Mesenteric fat pad (tissue), 1 donor: ENCODE results near the gene KCNQ2. TPM values are rescaled to one million over a fixed set of nuclear protein-coding genes. Genes with fewer than 3 reads are reported as not detected.

Experiments
- DNase-seq: peaks from one replicate; pipeline ENCODE4 v3.0.0-alpha.2; 2020; ENCODE audit warnings: low spot score
- total RNA-seq: library from RNA; stranded (reverse); fragmentation: NEBNext Ultra II Directional; extraction: Animal tissue kit (Norgen Biotek cat#: 25700); gene quantifications from one replicate; pipeline ENCODE4 v1.2.1, GENCODE V29; 2021
- donor health status: DM: yes; HTN: yes; CAD: no.

The KCNQ2 gene
- total RNA-seq, 1 donor from 2014 or later = not detected

DNA sequence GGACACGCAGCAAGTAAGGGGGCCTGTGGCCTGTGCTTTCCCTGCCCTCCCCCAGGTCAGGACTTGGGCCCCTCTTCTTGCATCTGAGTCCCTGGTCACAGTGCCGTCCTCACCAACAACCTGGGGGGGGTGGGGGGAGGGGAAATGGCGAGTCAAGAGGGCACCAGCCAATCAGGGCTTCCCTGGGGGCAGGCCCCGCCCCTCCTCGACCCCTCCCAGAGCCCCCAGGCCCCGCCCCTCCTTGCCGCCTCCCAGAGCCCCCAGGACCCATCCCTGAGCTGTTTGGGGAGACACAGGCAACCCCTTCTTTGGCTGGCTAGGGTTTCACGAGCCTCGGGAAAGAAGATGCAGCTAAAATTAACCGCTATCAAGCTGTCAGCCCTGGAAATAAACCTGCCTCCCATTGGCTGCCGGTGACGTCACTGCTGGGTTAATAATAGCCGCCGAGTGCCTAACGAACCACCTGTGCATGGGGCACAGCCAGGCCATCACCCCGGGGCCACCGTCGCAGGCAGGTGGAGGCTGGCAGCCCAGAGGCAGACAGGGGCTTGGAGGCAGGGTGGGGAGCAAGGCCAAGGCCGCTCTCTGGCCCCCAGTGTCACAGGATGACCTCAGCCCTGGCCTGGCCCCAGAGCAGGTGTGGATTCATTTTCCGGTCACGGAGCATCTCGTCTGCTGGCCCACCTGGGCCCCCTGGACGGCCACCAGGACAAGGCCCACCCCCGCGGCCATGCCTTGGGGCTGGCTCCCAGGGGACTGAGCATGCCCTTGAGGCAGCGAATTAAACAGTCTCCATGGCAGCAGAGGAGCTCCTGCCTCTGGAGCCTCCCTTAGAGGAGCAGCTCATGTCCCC, 29.6 kb upstream of the KCNQ2 start:
- DNase-seq = no peak

DNA sequence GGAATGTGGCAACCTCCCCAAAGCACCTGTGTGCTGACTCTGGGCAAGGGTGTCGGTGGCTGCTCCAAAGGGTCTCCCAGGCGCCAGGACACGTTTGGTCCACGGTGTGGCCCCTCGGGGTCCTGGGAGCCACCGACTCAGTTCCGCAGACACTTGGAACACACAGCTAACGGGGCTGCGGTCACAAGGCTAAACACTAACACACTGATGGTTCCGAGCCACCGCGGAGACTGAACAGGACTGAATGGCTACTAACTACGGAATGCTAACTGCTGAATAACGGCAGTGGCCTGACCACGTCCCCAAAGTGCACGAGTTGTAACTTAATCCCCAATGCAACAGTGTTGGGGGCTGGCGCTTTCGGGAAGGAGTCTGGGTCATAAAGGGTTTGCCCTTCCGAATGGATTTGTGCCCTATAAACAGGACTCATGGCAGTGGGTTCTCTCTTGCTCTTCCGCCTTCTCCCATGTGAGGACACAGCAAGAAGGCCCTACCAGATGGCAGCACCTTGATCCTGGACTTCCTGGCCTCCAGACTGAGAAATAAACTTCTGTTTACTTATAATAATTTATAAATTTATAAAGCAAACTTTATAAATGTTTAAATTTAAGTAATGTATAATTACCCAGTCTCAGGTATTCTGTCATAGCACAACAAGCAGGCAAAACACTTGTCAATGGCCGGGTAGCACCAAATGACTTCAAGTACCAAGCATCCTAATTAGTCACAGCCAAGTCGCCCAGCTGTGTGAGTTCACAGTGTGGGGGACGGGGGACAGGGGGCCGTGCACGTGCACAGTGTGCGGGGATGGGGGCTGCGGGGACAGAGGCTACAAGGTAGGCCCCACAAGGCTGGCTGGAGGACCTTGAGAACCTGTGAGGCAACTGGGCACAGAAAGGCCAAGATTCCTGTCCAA, 28.7 kb upstream of the KCNQ2 start:
- no peak for DNase-seq

DNA sequence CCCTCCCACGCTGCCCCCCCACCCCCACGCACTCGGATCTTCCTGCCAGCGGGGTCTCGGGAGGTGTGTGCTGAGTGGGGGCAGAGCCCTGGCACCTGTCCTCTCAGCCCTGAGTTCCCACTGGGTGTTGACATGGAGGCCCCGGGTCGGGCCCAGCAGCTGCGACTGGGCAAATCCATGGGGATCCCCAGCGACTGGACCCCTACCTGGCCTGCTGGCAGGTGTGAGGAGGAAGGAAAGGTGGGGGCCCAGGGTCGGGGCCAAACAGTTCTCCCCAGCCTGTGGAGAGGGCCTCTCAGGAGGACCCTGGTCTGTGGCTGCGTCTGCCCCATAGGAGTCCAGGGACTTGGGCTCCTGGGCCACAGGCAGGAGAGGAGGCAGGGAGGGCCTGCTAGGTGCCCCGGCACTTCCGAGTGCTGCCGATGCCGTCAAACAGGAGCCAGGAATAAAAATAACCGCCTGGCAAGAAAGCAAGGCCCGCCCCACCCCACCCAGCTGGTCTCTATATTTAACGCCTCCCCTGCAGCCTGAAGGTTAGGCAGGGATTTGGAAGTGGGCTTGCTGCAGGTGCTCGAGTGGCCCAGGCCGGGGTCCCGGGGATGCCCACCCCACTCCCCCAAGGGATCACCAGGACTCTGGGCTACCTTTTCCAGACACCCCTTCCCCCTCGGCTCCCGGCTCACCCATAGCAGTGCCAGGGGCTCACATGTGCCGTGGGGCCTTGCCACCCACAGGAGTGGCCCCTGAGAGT, 27.9 kb upstream of the KCNQ2 start:
- DNase-seq = no peak

DNA sequence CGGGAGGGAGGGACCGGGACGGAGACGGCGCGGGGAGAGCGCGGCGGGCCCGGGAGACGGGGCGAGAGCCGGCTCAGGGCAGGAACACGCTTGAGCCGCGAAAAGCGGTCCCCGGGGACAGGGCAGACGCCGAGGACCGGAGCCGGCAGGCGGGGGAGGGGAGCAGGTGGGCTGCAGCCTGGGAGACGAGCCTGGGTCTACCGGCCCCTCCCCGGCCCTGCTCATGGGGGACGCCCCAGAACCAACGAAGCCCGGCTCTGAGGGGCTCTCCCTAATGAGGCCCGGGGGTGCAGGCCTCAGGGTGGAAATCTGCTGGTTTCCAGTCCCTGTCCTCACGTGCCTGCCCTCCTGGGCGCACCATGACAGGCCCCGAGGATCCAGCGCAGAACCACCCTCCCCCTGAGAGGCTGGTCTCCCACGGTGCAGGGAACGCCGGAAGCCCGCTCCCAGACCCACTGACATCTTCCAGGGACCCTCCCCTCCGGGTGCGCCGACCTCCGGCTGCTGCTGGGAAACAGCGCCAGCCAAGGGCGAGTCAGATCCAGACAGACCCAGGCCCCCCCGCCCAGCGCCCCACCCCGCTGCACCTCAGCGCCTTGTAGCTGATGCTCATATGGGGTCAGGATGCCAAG, 27.0 kb upstream of the KCNQ2 start:
- DNase-seq = no peak

DNA sequence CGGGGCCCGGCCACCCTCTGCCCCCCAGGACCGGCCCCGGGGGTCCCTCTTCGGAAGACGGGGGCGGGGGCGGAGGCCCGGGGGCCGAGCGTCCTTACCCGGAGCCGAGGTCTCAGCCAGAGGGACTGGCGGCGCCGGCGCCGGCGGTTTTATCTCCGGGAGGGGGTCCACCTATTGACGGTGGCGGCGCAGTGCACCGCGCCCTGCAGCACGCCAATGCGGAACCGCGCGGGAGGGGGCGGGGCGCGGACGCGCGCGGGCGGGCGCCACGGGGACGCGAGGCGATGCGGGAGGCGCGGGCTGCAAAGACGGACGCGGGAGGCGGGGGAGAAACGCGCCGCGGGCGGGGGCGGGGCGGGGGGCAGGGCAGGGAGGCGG, 26.5 kb upstream of the KCNQ2 start, which contains the start of gene EEF1A2:
Gene EEF1A2 (minus strand): TSS at position 124 of the 378 bp plus-strand sequence. CDS start 1,320 bp downstream, outside the sequence.
- no peak for DNase-seq

DNA sequence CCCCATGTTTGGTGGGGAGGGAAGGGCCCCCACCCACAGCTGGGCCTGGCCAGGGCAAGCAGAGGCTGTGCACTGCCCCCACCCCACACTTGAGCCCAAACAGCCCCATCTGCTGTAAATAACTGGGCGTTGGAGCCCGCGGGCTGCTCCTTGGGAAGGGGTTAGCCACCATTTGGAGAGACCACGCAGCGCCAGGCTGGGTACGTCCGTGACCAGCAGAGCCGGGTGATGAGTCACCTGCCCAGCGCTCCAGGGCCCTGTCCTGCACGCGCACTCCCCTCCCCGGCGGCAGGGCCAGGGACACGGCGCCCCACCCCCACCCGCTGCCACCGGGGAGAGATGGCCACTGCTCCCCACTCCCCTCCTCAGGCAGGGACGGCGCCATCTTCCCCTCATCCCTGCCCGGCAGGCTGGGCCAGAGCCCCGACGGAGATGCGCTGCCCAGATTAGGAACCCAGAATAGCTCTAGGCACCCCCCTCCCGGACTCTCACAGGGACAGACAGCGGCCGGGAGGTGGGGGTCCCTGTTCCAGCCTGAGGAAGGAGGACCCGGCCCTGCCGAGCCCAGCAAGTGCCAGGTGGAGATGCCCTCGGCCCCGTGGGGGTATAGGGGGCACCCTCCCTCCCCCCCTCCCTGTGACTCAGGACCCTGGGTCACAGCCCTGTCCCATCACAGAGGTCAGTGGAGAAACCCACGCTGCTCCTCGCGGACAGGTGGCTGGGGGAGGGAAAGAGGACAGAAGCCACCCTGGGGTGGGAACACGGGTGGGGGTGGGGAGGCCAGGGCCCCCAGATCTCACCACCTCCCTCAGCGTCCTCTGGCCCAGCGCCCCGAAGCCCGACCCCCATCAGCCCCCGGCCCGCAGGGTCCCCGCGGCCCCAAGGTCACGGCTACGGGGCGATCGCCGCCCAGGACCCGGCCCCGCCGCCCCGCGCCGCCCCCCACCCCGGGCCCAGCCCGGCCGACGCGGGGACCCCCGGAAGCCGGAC, 25.8 kb upstream of the KCNQ2 start:
- no peak for DNase-seq

DNA sequence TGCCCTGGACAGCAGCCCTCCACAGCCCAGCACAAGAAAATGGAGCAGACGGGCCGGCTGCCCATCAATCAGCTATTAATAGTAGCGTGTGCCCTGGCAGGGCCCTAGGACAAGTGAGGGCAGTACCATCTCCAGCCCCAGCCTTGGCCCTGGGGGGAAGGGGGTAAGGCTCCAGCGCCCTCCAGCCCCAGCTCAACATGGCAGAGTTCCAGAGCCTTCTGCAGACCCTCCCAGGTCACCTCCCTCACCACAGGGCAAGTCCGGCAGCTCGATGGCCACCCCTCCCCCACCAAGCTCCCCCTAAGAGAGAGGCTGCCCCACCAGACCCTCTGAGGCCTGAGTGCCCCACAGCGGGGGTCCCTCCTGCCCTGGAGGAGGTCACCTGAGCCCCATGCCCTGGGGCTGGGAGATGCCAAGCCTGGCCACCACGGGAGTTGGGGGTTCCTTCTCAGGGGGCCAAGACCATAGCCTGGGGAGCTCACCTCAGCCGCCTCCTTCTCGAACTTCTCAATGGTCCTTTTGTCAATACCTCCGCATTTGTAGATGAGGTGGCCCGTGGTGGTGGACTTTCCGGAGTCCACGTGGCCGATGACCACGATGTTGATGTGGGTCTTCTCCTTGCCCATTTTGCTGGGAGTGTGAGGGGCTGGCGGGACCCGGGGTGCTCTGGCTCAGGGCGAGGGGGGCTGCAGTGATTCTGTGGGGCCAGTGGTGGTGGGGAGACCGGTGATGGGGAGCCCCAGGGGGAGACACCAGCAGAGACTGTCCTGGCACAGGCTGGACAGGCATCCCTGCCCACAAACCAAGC, 24.9 kb upstream of the KCNQ2 start:
- no peak for DNase-seq

DNA sequence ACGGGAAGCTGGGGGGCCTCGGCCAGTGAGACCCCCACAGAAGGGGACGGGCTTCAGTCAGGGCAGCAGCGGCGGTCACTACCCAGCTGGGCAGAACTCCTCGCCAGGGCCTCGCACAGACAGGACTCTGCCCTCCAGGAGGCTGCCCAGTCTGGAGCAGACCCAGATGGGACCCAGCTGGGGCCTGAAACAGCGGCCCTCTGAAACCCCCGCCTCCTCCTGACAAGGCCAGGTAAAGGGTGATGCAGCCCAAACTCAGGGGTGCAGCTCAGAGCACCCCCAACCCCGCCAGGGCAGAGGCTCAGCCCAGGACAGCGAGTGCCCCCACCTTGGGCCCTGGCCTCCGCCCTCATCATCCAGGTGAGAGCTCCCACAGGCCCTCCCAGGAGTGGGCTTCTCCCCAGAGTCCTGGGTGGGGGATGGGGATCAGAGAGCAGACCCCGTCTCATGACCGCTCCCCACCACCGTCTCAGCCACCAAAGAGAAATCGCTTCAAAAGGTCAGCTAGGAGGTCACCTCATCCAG, 24.2 kb upstream of the KCNQ2 start:
- DNase-seq = no peak

DNA sequence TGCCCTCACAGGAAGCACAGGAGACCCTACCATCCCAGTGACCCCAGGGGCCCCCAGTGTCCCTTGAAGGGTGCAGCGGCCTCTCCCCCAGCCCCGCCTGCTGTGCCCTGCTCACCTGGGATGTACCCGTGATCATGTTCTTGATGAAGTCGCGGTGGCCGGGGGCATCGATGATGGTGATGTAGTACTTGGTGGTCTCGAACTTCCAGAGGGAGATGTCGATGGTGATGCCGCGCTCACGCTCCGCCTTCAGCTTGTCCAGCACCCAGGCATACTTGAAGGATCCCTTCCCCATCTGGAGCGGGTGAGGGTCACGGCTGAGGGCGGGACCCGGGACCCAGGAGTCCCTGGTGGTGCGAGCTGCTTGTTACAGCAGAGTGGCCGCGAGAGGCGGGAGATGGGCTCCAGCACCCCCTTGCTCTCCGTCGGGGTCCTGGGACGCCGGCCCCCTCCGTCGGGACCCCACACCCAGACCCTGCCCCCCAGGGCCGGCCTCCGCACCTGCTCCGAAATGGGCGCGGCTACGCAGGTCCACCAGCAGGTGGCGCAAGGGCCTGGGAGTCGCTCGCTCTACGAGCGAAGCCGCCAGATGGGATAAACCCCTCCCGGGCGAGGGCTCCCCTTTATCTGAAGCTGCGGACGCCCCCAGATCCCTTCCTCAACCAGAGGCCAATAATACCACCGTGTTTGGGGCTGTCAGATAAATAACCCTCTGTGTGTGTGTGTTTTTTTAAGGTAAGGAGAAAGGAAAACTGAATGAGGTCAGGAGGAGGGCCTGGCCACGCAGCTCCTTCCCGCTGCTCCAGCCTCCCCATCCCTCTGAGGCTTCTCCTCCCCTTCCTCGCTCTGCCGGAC, 23.5 kb upstream of the KCNQ2 start:
- DNase-seq = no peak

DNA sequence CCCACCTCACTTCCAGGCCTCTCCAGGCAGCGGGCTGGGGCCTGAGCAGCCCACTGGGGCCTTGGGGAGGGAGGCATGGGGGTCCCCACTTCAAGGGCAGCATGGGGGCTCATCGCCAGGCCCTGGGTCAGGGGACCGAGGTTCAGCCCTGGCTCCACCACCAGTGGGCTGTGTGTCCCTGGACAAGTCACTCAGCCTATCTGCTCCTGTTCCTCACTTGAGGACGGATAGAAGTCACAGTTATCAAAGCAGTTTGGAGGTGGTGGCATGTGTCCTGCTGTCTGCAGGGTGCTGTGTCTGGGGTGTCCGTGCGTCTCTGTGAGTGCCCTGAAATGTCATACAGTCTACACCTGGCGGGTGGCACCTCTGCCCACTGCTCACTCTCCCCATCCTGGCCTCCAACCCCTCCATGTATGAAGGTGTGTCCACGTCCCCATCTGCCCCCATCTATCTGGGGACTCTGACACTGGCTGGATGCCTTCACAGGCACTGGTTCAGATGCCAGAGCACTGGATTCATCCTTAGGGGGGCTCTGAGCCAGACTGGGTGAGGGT, 22.8 kb upstream of the KCNQ2 start:
- DNase-seq = no peak

DNA sequence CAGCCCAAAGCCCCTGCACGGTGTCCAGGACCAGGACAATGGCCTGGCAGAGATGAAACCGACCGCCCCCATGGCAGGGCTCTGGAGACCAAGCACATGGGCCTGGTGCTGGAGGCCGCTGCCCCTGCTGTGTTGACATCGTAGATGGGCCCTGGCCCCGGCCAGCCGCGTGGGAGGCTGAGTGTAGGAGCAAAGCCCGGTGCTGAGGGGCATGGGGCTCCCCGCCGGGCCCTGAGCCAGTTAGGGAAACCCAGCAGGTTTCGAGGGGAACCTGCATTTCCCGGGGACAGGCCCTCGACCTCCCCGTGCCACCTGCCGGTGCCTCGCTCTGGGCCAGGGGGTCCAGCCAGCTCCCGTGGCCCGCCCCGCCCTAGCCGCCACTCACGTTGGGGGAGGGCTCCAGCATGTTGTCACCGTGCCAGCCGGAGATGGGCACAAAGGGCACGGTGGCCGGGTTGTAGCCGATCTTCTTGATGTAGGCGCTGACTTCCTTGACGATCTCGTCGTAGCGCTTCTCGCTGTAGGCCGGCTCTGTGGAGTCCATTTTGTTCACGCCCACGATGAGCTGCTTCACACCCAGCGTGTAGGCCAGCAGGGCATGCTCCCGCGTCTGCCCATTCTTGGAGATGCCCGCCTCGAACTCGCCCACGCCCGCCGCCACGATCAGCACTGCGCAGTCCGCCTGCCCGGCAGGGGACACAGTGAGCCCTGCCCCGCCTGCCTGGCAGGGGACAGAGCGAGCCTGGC, 22.1 kb upstream of the KCNQ2 start:
- DNase-seq = no peak

DNA sequence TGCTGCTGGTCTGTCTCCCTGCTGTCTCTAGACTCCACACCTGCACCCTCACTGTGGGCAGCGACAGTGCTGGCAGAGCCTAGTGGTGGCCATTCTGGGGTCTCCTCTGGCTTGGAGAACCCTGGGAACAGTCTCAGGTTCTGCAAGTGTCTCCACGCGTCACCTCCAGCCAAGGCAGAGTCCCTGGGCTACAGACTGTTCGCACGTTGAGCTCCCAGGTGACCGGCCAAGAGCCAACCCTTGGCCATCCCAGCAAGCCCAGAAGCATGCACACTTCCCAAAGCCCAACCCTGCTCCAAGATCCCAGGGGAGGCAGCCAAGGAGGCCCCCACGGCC, 21.6 kb upstream of the KCNQ2 start:
- no peak for DNase-seq

DNA sequence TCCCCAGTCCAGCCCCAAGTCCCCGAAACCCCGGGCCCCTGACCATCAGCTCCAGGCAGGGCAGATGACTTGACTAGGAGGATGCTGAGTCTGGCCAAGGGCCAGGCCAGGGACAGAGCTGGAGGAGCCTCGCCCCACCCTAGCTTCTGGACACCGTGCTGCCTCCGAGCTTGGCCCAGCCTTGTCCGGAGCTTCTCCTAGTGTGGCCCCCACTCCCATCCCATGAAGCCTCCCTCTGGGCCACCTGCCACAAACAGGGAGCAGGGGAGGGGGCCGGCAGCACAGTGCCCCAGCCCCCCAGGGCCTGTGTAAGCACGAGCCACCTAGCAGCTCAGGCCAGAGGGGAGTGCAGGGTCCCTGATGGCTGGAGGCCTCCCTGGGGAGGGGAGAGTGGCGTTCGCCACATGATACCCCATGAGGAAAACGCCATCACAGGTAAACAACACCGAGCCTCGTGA, 21.1 kb upstream of the KCNQ2 start:
- DNase-seq = no peak

DNA sequence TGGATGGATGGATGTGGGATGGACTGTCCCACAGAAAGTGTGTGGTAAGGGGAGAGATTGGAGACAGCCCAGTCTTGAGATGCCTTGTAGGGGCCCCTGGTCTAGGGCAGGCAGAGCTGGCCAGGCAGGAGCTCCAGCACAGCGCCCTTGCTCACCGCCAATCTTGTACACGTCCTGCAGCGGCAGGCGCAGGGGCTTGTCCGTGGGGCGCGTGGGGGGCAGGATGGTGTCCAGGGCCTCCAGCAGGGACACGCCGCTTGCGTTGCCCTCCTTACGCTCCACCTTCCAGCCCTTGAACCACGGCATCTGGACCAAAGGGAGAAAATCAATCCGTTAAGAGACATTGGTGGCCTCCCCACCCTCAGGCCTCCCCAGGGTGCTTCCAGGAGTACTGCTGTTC, 20.5 kb upstream of the KCNQ2 start:
- DNase-seq = no peak

DNA sequence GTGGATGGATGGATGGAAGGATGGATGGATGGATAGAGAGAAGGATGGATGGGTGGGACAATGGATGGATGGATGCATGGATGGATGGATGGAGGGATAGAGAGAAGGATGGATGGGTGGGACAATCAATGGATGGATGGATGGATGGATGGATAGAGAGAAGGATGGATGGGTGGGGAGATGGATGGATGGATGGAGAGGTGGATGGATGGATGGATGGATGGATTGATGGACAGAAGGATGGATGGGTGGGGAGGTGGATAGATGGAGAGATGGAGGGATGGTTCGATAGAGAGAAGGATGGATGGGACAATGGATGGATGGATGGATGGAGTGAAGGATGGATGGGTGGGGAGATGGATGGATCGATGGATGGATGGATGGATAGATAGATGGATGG, 20.1 kb upstream of the KCNQ2 start:
- no peak for DNase-seq

DNA sequence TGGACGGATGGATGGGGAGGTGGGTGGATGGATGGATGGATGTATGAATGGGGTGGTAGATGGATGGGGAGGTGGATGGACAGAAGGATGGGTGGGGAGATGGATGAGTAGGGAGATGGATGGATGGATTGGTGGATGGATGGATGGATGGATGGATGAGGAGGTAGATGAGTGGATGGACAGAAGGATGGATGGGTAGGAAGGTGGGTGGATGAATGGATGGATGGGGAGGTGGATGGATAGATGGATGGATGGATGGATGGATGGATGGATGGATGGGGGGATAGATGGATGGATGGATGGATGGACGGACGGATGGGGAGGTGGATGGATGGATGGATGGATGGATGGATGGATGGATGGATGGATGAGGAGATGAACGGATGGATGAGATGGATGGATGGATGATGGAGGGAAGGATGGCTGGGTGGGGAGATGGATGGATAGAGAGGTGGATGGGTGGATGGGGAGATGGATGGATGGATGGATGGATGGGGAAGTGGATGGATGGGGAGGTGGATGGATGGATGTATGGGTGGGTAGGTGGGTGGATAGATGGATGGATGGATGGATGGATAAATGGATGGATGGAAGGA, 19.3 kb upstream of the KCNQ2 start:
- DNase-seq = no peak
